ENCODE data around the gene CCDC9.

DNA sequence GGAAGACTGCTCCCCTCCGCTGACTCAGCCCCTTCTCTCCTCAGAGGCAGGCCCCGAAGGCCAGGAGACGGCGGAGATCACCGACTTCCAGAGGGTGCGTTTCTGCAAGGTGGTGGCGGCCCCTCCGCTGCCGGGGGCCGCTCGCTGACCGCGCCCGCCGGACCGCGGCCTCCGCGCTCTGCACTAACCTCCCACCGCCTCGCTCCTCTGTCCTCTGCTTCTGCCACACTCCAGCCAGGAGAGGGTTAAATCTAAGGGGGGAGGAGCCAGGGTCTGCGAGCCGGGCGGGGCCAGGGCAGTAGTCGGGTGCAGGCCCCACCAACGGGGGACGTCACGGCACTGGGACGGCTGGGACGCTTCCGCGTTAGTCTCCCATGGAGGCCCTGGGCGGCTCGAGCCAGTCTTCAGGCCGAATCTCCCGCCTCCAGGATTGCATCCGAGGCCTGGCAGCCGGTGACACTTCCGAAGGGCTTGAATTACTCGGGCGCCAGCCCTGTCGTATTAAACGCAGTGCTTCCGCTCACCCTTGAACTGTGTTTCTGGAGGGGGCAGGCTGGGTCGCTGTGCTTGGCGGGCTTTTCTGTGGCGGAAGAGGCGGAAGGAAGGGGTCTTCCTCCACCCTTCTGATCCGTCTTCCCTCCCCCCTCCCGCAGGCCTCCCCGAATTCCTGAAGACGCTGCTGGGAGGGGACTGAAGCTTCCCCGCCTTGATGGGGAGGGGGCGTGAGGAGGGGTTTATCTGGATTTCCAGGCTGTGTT lies 17.2 kb downstream of the CCDC9 start:
- TF ChIP-seq SUZ12 (IDR thresholded peaks at IDR 0.05; ENCODE audit: extremely low read depth, insufficient read depth, insufficient read length), result no peak
- no peak for TF ChIP-seq ZNF274 (IDR thresholded peaks at IDR 0.05; ENCODE audit: low read depth, low read length)
- TF ChIP-seq YY1 (IDR thresholded peaks at IDR 0.05; ENCODE audit: insufficient read depth, insufficient read length), result no peak
